ENCODE data around the gene PIGC. TPM values are rescaled to one million over a fixed set of nuclear protein-coding genes. Genes with fewer than 3 reads are reported as not detected.

The PIGC gene
- total and polyA plus RNA-seq, 10 of the 15 experiments (the other 5 are each of a cell fraction or from before 2014, with no cell fraction given) = 11.0 to 37.3 (median 19.6) TPM

DNA sequence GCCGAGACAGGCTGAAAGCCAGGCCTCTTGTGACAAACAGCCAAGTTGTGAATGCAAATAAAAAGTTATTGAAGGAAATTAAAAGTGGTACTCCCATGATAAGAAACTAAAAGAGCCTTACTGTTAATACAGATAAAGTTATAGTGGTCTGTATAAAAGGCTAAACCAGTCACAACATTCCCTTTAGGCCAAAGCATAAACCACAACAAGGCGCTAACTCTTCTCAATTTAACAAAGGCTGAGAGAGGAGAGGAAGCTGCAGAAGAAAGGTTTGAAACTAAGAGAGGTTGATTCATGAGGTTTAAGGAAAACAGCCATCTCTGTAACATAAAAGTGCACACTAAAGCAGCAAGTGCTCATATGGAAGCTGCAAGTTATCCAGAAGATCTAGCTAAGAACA is 12.7 kb downstream of the PIGC start:
- POLR2A ChIA-PET = no interaction called here
- RAD21 ChIA-PET (ENCODE audit: unreplicated experiment) = interaction anchor here (0.7 kb wide), 1 partner anchor 428 kb away, joined by 4 read pairs; no protein-coding TSS in a partner anchor
- in situ Hi-C loops (cut with MboI) = loop anchor here (5.0 to 25.0 kb wide), 2 partner anchors 434 to 644 kb away; partner anchors contain the start of gene METTL13
- 65% methylated on average over 2 of the region's 2 CpGs for WGBS (ENCODE audit: insufficient coverage, insufficient replicate concordance, low lambda C conversion rate, missing lambda C conversion rate)
- no TSS peak for BruUV-seq (replicated peaks)
- H3K27ac ChIP-seq (ENCODE audit: control insufficient read depth, insufficient read depth) = no peak overlapping the region
- H4K20me1 ChIP-seq (ENCODE audit: control insufficient read depth, insufficient read depth) = no peaks in the 10 kb centered on the region
- no peak overlapping the region for H2AFZ ChIP-seq (ENCODE audit: control insufficient read depth, low read depth, low read length)
- peaks cover 8% of the 10 kb centered on the region for H3K4me1 ChIP-seq (ENCODE audit: control insufficient read depth, insufficient read depth, low read length)
- no peak for FAIRE-seq
- TF ChIP-seq TCF7 (IDR thresholded peaks at IDR 0.05; ENCODE audit: borderline replicate concordance) = no peak
- TF ChIP-seq NFYA (IDR thresholded peaks at IDR 0.05; ENCODE audit: borderline replicate concordance, low read depth, low read length) = no peak
- TF ChIP-seq, protein P1, sequence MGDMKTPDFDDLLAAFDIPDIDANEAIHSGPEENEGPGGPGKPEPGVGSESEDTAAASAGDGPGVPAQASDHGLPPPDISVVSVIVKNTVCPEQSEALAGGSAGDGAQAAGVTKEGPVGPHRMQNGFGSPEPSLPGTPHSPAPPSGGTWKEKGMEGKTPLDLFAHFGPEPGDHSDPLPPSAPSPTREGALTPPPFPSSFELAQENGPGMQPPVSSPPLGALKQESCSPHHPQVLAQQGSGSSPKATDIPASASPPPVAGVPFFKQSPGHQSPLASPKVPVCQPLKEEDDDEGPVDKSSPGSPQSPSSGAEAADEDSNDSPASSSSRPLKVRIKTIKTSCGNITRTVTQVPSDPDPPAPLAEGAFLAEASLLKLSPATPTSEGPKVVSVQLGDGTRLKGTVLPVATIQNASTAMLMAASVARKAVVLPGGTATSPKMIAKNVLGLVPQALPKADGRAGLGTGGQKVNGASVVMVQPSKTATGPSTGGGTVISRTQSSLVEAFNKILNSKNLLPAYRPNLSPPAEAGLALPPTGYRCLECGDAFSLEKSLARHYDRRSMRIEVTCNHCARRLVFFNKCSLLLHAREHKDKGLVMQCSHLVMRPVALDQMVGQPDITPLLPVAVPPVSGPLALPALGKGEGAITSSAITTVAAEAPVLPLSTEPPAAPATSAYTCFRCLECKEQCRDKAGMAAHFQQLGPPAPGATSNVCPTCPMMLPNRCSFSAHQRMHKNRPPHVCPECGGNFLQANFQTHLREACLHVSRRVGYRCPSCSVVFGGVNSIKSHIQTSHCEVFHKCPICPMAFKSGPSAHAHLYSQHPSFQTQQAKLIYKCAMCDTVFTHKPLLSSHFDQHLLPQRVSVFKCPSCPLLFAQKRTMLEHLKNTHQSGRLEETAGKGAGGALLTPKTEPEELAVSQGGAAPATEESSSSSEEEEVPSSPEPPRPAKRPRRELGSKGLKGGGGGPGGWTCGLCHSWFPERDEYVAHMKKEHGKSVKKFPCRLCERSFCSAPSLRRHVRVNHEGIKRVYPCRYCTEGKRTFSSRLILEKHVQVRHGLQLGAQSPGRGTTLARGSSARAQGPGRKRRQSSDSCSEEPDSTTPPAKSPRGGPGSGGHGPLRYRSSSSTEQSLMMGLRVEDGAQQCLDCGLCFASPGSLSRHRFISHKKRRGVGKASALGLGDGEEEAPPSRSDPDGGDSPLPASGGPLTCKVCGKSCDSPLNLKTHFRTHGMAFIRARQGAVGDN (IDR thresholded peaks at IDR 0.05) = no peak
- no peak for TF ChIP-seq SRF (IDR thresholded peaks at IDR 0.05; ENCODE audit: low read depth in 2 of 2, low read length in 2 of 2)
- no peak for TF ChIP-seq SUPT20H (IDR thresholded peaks at IDR 0.05; ENCODE audit: borderline replicate concordance, control insufficient read depth, low read depth, low read length)
- no peak for TF ChIP-seq NR2F1 (conservative IDR thresholded peaks at IDR 0.05)
- TF ChIP-seq, protein P2, sequence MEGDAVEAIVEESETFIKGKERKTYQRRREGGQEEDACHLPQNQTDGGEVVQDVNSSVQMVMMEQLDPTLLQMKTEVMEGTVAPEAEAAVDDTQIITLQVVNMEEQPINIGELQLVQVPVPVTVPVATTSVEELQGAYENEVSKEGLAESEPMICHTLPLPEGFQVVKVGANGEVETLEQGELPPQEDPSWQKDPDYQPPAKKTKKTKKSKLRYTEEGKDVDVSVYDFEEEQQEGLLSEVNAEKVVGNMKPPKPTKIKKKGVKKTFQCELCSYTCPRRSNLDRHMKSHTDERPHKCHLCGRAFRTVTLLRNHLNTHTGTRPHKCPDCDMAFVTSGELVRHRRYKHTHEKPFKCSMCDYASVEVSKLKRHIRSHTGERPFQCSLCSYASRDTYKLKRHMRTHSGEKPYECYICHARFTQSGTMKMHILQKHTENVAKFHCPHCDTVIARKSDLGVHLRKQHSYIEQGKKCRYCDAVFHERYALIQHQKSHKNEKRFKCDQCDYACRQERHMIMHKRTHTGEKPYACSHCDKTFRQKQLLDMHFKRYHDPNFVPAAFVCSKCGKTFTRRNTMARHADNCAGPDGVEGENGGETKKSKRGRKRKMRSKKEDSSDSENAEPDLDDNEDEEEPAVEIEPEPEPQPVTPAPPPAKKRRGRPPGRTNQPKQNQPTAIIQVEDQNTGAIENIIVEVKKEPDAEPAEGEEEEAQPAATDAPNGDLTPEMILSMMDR (IDR thresholded peaks at IDR 0.05 in 2 of 3, conservative IDR thresholded peaks at IDR 0.05 in 1 of 3; ENCODE audit: control insufficient read depth in 2 of 3, extremely low read depth in 1 of 3, insufficient read depth in 1 of 3, low read depth in 3 of 3, low read length in 3 of 3) = no peak
- DNase-seq (ENCODE audit: low read depth, low spot score) = no peak
- no peak overlapping the region for H3K9ac ChIP-seq (ENCODE audit: control insufficient read depth, insufficient read depth, low read length)
- H3K4me3 ChIP-seq = no peak overlapping the region
- CTCF ChIA-PET = interaction anchor here (1.6 to 7.1 kb wide), 6 partner anchors 9 to 629 kb away, joined by 5 to 66 read pairs (median 10); partner anchors contain the start of genes C1orf105 and PIGC
- intact Hi-C loops (cut with micrococcal nuclease; ENCODE audit: unreplicated experiment) = no loop called here
- no peaks in the 10 kb centered on the region for H3K27me3 ChIP-seq (replicated peaks in 1 of 2; ENCODE audit: control insufficient read depth in 2 of 2, insufficient read depth in 2 of 2, low read length in 1 of 2)
- SMC1A ChIA-PET (ENCODE audit: uncharacterized antibody, unreplicated experiment) = interaction anchor here (0.6 to 3.2 kb wide), 5 partner anchors 175 to 445 kb away, joined by 3 to 13 read pairs (median 3); no protein-coding TSS in a partner anchor
- no peak for ATAC-seq
- no peaks in the 10 kb centered on the region for H3K36me3 ChIP-seq (ENCODE audit: control insufficient read depth in 2 of 2, insufficient read depth in 2 of 2, low read length in 1 of 2)
- no peaks in the 10 kb centered on the region; the same call in 2 of the 3 replicates for H3K9me3 ChIP-seq (replicated peaks; ENCODE audit: control insufficient read depth, insufficient read depth, low read length)
- H3K79me2 ChIP-seq (ENCODE audit: control insufficient read depth, insufficient read depth, low read length) = no peaks in the 10 kb centered on the region
- no peak overlapping the region for H3K4me2 ChIP-seq (ENCODE audit: control insufficient read depth, insufficient read depth)

Measured in GM12878 (cell line).